COR-L47 (cell line): ENCODE results near the gene EYA2.

Experiments used
- DNase-seq: peaks from one replicate; lab custom pipeline; 2025; lab: John Stamatoyannopoulos, UW

Gene EYA2

DNA sequence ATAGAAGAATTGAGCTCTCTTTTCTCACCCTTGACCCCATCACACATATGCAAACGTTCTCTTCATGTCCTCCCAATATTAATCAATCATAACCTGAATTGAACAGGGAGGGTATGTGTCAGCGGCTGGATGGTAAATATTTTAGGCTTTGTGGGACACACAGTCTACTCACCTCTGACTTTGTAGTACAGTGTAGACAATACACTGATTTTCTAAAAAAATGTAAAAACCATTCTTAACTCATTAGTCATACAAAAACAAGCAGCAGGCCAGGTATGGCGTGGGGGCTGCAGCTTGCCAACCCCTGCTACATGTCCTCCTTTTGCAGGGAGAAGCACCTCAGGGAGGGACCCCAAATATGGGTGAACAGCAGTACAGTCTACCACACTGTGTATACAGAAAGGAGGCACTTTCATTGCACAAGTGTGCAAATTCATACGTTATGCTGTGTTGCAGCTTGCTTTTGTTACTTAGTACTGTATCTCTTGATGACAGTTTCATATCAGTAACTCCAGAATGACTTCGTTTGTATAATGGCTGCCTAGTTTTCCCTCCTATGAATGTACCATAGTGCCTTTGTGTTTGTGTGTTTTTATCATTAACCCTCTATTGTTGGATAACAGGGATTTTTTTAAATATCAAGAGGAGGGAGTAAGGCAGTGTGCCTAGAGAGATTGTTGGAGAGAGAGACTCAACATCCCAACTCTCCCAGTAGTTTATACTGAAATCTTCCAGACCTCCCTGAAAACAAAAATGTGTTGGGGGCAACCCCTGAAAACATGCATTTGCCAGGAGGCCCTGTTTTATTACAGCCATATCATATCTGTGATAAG lies 247.5 kb downstream of the EYA2 start:
- no peak for DNase-seq

DNA sequence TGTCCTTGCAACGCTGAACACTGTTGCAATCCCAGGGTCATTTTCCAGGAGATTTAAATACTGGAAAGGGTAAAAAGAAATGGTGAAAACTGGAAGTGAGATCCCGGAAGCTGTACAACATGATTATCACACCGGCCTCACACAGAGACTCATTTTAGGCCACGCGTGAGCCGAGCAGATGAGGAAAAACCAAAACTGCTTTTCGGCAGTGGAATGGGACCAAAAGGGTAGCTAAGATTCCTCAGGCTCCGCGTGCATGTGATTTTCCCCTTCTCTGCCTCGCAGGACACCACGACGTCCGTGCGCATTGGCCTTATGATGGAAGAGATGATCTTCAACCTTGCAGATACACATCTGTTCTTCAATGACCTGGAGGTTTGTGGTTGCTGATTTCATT lies 248.1 kb downstream of the EYA2 start:
- no peak for DNase-seq

DNA sequence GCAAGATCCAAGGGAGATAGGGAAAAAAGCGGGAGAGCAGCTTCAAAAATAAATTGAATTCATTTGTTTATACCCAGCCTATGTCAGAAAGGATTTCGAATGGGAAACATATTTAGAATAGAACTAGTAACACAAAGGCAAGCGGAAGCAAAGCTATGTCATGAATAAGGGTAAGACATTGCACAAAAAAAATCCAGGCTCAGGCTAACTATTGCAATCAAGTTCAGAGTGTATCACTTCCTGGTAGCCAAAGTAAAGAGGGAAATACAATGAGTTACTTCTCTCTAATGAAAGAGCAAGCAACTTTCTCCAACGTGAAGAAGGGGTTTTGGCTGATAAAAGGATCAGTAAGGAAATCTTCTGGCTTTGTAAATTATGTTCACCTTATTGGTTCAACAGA lies 249.0 kb downstream of the EYA2 start:
- no peak for DNase-seq

DNA sequence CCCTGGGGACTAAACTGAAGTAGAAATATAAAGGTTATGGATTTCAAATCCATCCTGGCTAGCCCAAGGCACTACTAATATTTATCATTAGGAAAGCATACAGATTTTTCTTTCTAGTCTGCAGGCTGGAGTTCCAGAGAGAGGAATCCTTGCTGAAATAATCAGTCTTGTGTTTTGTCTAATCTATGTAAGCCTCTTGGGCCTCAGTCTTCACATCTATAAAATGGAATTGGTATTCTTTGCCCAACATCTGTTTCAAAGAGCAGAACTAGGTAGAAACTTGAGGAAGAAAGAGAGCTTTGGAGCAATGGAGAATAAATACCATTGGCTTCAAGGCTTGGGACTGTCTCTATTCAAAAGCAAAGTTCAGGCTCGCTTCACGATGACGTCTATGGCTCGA lies 249.8 kb downstream of the EYA2 start:
- DNase-seq = no peak

DNA sequence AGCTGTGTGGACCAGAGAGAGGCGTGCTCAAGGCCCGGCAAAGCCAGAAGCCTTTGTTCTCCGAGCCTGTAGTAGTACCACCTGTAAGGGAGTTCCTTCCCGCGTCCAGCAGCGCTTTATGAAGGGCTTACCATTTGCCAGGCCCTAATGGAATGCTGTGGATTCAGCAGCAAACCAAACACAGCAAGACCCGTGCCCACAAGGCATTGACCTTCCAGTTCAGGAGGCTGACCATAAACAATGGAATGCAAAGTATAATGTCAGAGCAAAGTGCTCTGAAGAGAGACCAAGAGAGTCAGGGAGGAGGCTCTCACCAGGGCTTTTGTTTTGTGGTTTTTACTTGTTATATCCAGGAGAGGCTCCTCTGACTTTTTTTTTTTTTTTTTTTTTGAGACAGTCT lies 252.0 kb downstream of the EYA2 start:
- DNase-seq = no peak

DNA sequence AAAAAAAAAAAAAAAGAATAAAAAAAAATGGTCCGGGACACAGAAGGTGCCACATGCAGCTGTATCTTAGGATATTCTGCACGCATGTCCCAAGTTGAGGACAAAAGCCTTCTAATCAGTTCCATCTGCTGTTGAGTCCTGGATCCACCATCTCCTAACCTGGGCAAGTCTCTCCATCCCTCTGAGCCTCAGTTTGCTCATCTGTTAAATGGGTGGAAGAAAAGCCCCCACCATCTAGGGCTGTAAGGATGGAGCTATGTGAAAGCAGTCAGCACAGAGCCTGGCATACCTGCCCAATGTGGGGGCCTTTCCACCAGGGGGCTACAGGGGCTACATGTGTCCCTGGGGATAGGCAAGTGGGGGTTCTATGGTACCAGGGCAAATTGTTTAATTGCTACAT lies 253.4 kb downstream of the EYA2 start:
- DNase-seq = no peak

DNA sequence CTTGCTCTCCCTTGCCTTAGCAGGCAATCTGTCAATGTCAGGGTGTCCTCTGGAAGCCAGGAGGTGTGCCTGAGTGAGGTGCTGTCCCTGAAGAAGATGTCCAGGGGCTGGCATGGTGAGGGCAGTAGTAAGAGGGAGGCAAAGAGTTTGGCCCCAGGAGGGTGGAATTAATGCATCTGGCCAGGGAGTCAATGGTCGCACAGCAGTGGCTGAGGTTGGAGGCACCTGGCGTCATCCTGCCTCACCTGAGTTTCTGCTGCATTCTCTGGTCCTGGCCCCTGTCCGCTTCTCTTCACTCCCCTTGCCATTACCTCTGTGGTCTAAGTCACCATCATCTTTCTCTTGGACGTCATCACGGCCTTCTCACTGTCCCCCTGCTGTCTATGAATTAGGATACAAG lies 255.3 kb downstream of the EYA2 start:
- no peak for DNase-seq

DNA sequence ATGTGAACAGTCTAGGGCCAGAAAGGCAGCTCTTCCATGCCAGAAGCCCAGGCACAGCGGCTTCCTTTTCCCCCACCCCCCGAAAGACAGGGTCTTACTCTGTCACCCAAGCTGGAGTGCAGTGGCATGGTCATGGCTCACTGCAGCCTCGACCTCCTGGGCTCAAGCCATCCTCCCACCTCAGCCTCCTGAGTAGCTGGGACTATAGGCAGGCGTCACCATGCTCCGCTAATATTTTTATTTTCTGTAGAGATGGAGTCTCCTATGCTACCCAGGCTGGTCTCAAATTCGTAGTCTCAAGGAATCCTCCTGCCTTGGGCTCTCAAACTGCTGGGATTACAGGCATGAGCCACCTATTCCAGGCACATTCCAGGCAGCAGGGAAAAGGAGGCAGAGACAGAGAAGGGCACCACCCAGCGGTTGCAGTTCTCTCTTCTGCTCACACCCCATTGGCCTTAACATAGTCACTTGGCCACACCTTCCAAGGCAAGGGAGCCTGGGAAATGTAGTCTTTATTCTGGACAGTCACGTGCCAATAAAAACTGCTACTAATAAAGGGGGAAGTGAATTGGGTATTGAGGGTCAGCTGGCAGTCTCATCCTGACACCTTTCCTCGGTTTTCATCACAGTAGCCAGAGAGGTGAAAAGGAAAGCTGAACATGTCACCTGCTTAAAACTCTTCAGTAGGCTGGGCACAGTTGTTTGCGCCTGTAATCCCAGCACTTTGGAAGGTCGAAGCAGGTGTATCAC lies 255.9 kb downstream of the EYA2 start:
- peak; percentile 71 for DNase-seq

DNA sequence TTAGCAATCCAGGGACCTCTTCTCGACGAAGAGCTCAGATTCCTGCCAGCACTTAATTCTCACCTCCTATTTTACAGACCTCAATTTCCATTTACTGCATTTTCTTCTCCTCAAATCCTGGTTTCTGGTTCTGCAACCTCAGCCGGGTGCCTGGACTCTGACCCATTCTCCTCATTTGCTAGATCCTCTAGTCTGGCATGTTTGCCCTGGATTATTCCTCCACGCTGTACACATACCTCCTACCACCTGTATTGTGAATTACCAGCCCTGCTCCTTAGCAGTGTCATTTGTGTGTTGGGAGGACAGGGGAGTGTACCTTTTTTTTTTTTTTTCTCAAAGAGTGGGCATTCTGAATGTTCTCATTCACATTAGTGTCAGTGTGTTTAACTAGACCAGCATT lies 257.4 kb downstream of the EYA2 start:
- DNase-seq = no peak

DNA sequence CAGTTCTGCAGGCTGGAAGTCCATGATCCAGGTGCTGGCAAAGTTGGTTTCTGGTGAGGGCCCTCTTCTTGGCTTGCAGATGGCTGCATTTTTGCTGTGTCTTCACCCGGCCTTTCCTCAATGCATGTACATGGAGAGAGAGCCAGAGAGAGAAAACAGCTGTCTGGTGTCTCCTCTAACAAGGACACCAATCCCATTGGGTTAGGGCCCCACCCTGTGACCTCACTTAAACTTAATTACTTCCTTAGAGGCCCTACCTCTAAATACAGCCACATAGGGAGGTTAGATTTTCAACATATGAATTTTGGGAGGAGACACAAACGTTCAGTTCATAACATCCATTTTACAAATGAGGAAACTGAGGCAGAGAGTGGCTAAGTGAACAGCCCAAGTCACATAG lies 259.4 kb downstream of the EYA2 start:
- no peak for DNase-seq

DNA sequence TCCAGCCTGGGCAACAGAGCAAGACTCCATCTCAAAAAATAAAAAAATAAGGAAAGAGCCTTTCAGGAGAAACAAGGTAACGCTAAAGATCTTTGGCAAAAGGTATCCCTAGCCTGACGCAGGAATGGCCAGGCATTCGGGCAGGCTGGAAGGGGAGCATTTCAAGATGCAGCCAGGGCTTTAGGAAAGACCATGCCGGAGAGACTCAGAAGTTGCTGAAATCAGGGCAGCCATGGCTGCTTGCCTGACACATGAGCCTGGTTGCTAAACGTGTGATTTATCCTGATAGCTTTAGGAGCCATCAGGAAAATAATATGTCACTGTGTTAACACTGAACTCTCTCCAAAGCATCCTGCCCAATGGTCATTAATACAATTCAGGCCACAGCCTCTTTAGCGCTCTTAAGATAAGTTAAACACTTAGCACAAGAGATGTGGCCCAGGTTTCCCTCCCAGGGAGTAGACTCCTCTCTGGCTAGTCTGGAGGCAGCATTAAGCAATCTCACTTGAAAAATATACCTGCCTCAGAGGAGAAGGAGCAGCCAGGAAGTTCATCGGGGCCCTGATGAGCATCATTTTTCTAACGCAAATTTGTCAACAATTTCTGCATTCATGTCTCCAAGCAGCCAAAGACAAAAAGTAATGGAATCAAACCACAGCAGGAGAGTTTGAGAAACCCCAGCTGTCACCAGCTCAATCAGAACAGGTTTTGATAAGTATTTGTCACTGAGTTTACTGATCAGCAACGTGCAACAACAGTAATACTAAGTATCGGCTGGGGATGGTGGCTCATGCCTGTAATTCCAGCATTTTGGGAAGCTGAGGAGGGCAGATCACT lies 261.9 kb downstream of the EYA2 start:
- DNase-seq = no peak

DNA sequence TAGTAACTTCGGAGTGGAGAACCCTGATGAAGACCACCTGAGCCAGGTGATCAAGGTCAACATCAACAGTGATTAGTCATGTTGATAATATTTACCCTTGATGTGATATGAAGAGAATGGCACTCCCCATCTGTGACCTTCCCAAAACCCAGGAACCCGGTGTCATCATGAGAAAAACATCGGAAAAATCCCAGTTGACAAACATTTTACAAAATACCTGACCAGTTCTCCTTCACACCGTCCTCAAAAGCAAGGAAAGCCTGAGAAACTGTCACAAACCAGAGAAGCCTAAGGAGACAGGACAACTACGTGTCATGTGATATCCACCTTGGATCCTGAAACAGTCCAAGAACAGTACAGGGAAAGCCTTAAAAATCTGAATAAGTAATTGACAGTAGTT lies 264.5 kb downstream of the EYA2 start:
- no peak for DNase-seq

DNA sequence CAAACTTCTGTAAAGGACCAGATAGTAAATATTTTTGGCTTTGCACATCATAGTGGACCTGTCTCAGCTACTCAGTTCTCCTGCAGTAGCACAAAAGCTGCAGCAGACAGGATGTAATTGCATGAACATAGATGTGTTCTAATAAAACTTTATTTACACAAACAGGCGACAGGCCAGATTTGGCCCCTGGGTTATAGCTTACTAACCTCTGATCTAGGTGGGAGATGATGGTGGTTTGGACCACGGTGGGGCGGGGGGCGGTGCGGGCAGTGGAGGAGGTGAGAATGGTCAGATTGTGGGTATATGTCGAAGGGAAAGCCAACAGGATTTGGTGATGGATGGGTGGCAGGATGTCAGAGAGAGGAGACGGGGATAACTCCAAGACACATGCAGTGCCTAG lies 265.6 kb downstream of the EYA2 start:
- no peak for DNase-seq

DNA sequence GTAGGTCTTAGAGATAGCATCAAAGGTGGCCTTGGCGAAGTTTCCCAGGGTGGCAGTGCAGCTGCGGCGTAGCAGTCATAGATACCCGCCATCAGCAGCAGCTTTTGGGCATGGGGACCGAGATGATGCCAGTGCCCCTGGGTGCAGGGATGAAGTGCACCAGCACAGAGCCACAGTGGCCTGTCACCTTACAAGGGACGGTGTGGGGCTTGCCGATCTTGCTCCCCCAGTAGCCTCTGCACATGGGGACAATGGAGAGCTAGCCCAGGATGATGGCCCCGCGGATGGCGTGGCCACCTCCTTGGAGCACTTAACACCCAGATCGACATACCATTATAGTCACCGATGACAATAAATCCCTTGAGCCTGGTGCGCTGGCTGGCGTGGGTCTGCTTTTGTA lies 266.3 kb downstream of the EYA2 start:
- no peak for DNase-seq

DNA sequence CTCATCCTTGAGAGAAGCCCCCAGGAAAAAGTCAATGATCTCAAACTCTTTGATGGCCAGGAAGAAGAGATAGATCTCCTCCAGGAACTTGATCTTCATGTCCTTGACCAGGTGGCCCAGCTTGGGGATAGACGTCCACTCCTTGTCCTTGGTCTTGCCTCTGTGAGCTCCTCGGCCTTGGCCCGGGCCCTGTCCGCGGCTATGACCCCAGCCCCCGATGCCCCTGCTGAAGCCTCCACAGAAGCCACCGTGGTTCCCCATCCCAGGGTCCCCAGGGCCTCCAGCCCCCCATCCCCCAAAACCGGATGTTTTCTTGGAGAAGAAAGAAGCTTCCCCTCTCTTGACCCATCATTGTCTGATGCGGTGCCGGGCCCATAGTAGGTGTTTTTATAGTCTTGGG lies 266.8 kb downstream of the EYA2 start:
- DNase-seq = no peak

DNA sequence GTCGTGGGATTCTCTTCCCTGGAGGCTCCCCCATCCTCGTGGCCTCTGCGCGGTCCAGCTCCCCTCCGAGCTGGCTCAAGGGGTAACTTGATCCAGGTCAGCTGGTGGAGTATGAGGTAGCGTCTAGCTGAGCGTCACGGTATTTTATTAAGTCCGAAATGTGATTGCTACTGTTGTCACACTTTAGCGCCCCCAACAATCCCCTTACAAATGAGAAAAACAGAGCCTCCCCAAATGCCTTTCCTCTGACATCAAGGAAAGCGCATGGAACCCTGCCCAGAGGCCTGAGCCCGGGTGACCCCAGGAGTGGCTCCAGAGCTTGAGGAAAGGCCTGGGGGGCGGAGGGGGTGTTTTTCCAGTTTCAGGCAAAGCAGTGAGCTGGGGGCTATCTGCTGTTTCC lies 269.5 kb downstream of the EYA2 start:
- DNase-seq = no peak

DNA sequence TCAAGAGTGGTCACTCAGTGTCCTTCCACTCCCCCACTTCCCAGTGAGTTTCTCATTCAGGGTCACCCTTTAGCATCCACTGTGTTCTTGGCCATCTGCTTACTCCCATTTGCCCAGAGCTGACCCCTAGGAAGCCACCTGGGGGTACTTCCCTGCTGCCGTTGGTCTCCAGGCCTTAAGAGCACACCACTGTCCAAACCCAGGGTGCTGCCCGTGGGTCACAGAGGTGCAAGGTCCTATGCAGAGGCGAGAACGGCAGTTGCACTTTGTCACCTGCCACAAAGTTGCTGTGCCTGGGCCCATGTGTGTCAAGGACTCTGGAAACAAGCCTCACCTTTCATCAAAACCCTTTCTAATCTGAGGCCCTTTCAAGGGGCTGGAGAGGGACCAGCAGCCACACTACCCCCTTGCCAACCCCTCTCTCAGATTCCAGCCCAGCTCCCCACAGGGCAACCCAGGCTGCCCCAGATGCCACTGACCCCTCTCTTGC lies 270.8 kb downstream of the EYA2 start:
- no peak for DNase-seq

DNA sequence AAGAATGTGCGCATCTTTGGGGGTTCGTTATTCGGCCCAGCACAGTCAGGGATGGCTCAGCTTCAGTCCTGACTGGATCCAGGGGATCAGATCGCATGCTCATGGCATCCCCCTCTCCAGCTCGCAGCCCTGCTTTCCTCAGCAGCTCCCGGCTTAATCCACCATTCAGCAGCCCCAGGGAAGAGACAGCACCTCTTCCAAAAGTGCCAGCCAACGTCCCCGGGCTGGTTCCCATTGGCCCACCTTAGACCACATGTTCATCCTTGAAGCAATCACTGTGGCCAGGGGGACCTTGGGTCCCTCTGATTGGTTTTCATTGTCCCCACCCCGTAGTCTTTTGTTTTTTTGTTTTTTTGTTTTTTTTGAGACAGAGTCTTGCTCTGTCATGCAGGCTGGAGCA lies 273.2 kb downstream of the EYA2 start:
- DNase-seq = no peak

DNA sequence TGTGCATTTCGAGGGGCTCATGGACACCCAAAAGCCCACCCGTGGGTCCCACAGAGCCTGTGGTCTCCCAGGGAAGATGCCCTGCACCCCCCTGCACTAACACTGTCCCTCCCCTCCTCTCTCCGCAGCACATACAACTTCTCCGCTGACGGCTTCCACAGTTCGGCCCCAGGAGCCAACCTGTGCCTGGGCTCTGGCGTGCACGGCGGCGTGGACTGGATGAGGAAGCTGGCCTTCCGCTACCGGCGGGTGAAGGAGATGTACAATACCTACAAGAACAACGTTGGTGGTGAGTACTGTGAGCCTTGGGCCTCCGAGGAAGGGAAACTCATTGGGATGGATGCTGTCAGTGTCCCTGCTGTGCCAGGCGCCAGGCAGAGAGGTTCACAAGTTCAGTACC lies 277.9 kb downstream of the EYA2 start:
- DNase-seq = no peak

DNA sequence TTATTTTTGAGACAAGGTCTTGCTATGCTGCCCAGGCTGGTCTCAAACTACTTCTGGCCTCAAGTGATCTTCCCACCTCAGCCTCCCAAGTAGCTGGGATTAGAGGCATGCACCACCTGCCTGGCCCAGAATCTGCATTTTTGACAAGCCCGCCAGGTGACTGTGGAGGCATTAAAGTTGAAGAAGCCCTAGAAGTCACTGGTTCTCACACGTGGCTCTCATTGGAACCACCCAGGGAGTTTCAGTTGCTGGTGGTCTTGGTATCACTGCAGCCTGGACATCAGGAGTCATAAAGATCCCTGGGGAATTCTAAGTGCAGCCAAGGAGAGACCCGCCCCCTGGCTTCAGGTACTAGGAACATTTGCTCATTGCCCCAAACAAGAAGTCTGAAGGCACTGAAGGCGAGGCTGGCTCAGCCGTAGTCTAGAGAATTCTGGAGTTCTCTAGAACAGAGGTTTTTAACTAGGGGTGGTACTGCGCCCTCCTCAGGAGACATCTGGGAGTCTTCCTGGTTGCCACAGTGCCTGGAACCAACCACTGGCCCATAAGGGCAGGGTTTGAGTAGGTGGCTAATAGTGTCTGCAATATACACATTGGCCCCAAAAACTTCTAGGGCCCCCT lies 279.1 kb downstream of the EYA2 start:
- no peak for DNase-seq

DNA sequence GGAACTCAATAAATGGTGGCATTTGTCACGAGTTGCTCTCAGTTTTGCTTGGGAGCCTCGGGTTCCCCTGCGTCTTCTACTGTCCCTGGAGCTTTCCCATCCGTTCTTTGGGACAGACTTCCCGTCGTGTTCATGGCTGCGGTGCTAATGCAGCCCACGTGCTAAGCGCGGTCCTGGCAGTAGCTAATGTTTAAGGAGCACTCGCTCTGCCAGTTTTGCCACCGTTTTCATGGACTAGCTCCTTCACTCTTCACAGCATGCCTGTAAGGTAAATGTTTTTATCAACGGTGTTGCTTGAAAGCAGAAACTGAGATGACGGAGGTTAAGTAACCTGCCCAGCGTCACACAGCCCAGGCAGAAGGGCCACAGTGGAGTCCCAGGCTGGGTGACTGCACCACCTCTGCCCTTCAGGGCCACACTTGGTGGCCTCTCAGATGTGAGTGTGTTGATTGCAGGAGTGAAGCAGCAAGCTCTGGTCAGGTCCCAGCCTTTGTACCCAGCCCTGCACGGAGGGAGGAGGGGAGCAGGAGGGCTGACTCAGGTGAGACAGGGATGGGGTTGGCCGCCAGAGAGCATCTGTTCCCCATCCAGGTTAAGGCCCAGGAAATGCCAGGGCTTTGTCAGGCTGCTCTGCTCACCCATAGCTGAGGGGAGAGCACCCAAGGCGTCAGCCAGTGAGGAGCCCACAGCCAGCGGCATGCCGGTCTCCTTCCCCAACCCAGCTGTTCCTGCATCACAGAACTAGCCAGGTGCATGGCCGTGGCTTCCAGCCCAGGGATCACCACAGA lies 280.0 kb downstream of the EYA2 start:
- DNase-seq = no peak
